ENCODE data around the gene HLF. TPM values are rescaled to one million over a fixed set of nuclear protein-coding genes. Genes with fewer than 3 reads are reported as not detected.

Gene HLF
- polyA plus RNA-seq, 3 donors = not detected

DNA sequence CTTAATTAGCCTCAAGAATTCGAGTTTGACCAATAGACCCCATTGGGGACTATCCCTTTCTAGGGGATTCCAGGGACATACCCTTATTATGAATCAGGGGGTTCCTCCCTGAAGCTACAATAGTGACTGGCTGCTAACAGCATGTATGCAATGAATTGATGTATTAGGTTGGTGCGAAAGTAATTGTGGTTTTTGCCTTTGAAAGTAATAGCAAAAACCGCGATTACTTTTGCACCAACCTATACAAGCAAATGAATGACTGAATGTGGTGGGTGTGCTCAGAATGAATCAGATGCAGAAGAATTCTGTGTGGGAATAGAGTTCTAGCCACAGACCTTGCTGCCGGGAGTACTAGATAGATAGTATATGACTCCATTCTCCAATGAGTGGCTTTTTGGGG is 76.7 kb downstream of the HLF start:
- no peaks in the 10 kb centered on the region for H3K79me2 ChIP-seq (ENCODE audit: insufficient read depth, low read length)
- Mint-ChIP-seq H3K36me3 (no peaks in the 10 kb centered on the region), H3K9me3 (peaks cover 0 to 6% (median 3%) of the 10 kb centered on the region in 7 donors), H3K27ac (no peak overlapping the region), H3K27me3 (ENCODE audit: low read depth in 3 of 3) (peaks cover 2 to 4% (median 2%) of the 10 kb centered on the region in 3 donors), H3K4me1 (no peaks in the 10 kb centered on the region), H3K4me3 (no peak overlapping the region)
- H3K9me3 ChIP-seq (replicated peaks in 1 of 2; ENCODE audit: control insufficient read depth in 1 of 2, insufficient read depth in 1 of 2, low read length in 2 of 2) = no peaks in the 10 kb centered on the region
- no peak overlapping the region for H3K9ac ChIP-seq (ENCODE audit: insufficient read depth, low read length, poor library complexity, severe bottlenecking)
- no peak overlapping the region for H3K4me3 ChIP-seq (replicated peaks in 1 of 3; ENCODE audit: low read depth in 2 of 3, low read length in 3 of 3)
- no peaks in the 10 kb centered on the region for H3K27me3 ChIP-seq (ENCODE audit: control insufficient read depth in 2 of 2, insufficient read depth in 2 of 2, low read length in 2 of 2)
- H3K4me1 ChIP-seq (ENCODE audit: control insufficient read depth in 1 of 2, insufficient read depth in 2 of 2, low read length in 2 of 2) = no peaks in the 10 kb centered on the region
- no peak overlapping the region for H3K4me2 ChIP-seq (replicated peaks; ENCODE audit: extremely low read depth, low read length, poor library complexity, severe bottlenecking)
- 57% methylated on average over 1 of the region's 5 CpGs for WGBS (ENCODE audit: insufficient coverage)
- H2AFZ ChIP-seq (ENCODE audit: insufficient read depth, low read depth, low read length, poor library complexity, severe bottlenecking) = no peak overlapping the region
- intact Hi-C loops (cut with micrococcal nuclease) = no loop called here
- H4K20me1 ChIP-seq (ENCODE audit: insufficient read depth, low read length) = no peaks in the 10 kb centered on the region
- TF ChIP-seq, protein P1, sequence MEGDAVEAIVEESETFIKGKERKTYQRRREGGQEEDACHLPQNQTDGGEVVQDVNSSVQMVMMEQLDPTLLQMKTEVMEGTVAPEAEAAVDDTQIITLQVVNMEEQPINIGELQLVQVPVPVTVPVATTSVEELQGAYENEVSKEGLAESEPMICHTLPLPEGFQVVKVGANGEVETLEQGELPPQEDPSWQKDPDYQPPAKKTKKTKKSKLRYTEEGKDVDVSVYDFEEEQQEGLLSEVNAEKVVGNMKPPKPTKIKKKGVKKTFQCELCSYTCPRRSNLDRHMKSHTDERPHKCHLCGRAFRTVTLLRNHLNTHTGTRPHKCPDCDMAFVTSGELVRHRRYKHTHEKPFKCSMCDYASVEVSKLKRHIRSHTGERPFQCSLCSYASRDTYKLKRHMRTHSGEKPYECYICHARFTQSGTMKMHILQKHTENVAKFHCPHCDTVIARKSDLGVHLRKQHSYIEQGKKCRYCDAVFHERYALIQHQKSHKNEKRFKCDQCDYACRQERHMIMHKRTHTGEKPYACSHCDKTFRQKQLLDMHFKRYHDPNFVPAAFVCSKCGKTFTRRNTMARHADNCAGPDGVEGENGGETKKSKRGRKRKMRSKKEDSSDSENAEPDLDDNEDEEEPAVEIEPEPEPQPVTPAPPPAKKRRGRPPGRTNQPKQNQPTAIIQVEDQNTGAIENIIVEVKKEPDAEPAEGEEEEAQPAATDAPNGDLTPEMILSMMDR (IDR thresholded peaks at IDR 0.05) = no peak
- no peaks in the 10 kb centered on the region for H3K36me3 ChIP-seq (replicated peaks in 1 of 2; ENCODE audit: control insufficient read depth in 1 of 2, insufficient read depth in 2 of 2, low read length in 2 of 2)
- no peak for DNase-seq
- H3K27ac ChIP-seq (ENCODE audit: low read depth in 1 of 2, low read length in 2 of 2) = no peak overlapping the region

- Histone ChIP-seq H3K4me2 (replicated peaks; ENCODE audit: extremely low read depth, low read length, poor library complexity, severe bottlenecking) (no peak overlapping the region), H3K4me3 (replicated peaks in 1 of 3; ENCODE audit: low read depth in 2 of 3, low read length in 3 of 3) (no peak overlapping the region), H3K36me3 (replicated peaks in 1 of 2; ENCODE audit: control insufficient read depth in 1 of 2, insufficient read depth in 2 of 2, low read length in 2 of 2) (no peaks in the 10 kb centered on the region), H3K9me3 (replicated peaks in 1 of 2; ENCODE audit: control insufficient read depth in 1 of 2, insufficient read depth in 1 of 2, low read length in 2 of 2) (no peaks in the 10 kb centered on the region), H3K9ac (ENCODE audit: insufficient read depth, low read length, poor library complexity, severe bottlenecking) (no peak overlapping the region), H3K79me2 (ENCODE audit: insufficient read depth, low read length) (no peaks in the 10 kb centered on the region), H4K20me1 (ENCODE audit: insufficient read depth, low read length) (no peaks in the 10 kb centered on the region), H3K27me3 (ENCODE audit: control insufficient read depth in 2 of 2, insufficient read depth in 2 of 2, low read length in 2 of 2) (no peaks in the 10 kb centered on the region), H3K27ac (ENCODE audit: low read depth in 1 of 2, low read length in 2 of 2) (no peak overlapping the region), H2AFZ (ENCODE audit: insufficient read depth, low read depth, low read length, poor library complexity, severe bottlenecking) (no peak overlapping the region), H3K4me1 (ENCODE audit: control insufficient read depth in 1 of 2, insufficient read depth in 2 of 2, low read length in 2 of 2) (no peaks in the 10 kb centered on the region)
- no peak overlapping the region for H3K4me3 Mint-ChIP-seq
- TF ChIP-seq, protein P1 (IDR thresholded peaks at IDR 0.05) = no peak
- no peaks in the 10 kb centered on the region for H3K36me3 Mint-ChIP-seq
- H3K27me3 Mint-ChIP-seq (ENCODE audit: low read depth in 3 of 3) = peaks cover 2 to 8% (median 8%) of the 10 kb centered on the region in 3 donors
- H3K9me3 Mint-ChIP-seq = peaks cover 0 to 9% (median 3%) of the 10 kb centered on the region in 7 donors
- no peak overlapping the region for H3K27ac Mint-ChIP-seq
- intact Hi-C loops (cut with micrococcal nuclease) = no loop called here
- DNase-seq = no peak
- no peaks in the 10 kb centered on the region for H3K4me1 Mint-ChIP-seq
- 84% methylated on average over 4 of the region's 6 CpGs for WGBS (ENCODE audit: insufficient coverage)
These were observed 78.2 kb downstream of the HLF start for GRCh38 chr17:55342800-55343585.

All from CD14-positive monocyte (primary cell).